ENCODE measurements around the gene TLK1. TPM values are rescaled to one million over a fixed set of nuclear protein-coding genes. Genes with fewer than 3 reads are reported as not detected.

The TLK1 gene
- total RNA-seq, 2 donors from 2014 or later, result 59.5 to 76.3 TPM

DNA sequence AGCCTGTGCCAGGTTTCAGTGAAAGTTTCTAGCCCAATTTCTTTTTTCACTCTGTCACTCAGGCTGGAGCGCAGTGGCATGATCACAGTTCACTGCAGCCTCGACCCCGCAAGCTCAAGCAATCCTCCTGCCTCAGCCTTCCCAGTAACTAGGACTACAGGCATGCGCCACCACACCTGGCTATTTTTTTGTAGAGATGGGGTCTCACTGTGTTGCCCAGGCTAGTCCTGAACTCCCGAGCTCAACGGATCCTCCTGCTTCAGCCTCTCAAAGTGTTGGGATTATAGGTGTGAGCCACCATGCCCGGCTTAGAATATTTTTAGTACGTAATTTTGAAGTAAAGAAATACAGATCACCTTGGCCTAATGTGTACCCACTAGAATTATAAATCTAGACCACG, 144.6 kb downstream of the TLK1 start:
- H3K27ac Mint-ChIP-seq, result no peak overlapping the region
- no peak overlapping the region for H3K4me3 Mint-ChIP-seq
- H3K27me3 Mint-ChIP-seq, result no peaks in the 10 kb centered on the region
- H3K4me1 Mint-ChIP-seq (ENCODE audit: low read depth in 2 of 2), result peaks cover 13 to 17% of the 10 kb centered on the region in 2 donors
- ATAC-seq, result no peak
- H3K9me3 Mint-ChIP-seq, result no peaks in the 10 kb centered on the region
- H3K36me3 Mint-ChIP-seq, result peaks cover 6% of the 10 kb centered on the region
- DNase-seq (ENCODE audit: low spot score), result no peak

DNA sequence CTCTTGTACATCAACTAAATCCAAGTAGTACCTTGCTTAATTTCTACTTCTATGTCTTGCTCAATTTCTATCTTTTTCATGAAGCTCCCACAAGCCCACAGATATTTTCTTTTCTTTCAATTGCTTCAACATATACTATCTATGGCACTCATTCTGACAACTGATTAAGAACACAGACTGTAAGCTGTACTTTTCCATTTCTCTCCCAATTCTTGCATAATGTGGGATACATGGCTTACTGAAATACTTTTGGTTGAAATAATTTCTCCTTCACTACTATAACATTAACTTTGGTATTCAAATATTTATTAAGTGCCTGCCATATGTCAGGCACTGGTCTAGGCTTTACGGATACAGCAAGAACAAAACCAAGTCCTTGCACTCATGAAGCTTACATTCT, 146.8 kb downstream of the TLK1 start:
- Mint-ChIP-seq H3K9me3 (no peaks in the 10 kb centered on the region), H3K27me3 (no peaks in the 10 kb centered on the region), H3K4me3 (no peak overlapping the region), H3K27ac (no peak overlapping the region), H3K4me1 (ENCODE audit: low read depth in 2 of 2) (peaks cover 12 to 18% of the 10 kb centered on the region in 2 donors), H3K36me3 (peaks cover 14% of the 10 kb centered on the region)
- DNase-seq (ENCODE audit: low spot score) (no peak), ATAC-seq (no peak)

DNA sequence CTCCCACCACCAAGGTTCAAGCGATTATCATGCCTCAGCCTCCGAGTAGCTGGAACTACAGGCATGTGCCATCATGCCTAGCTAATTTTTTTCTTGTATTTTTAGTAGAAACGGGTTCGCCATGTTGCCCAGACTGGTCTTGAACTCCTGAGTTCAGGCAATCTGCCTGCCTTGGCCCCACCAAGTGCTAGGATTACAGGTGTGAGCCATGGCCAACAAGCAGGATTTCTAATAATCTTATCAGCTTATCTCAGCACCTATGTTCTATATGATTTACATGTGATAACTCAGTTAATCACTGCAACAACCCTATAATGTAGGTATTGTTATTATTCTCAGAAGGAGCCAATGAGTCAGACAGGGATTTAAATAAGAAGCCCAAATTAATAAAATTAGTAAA, 151.3 kb downstream of the TLK1 start:
- DNase-seq (ENCODE audit: low spot score), result no peak
- Mint-ChIP-seq H3K9me3 (no peaks in the 10 kb centered on the region), H3K4me3 (no peak overlapping the region), H3K27ac (no peak overlapping the region), H3K36me3 (peaks cover 23% of the 10 kb centered on the region), H3K27me3 (no peaks in the 10 kb centered on the region), H3K4me1 (ENCODE audit: low read depth in 2 of 2) (peaks cover 0 to 10% of the 10 kb centered on the region in 2 donors)
- ATAC-seq, result no peak

DNA sequence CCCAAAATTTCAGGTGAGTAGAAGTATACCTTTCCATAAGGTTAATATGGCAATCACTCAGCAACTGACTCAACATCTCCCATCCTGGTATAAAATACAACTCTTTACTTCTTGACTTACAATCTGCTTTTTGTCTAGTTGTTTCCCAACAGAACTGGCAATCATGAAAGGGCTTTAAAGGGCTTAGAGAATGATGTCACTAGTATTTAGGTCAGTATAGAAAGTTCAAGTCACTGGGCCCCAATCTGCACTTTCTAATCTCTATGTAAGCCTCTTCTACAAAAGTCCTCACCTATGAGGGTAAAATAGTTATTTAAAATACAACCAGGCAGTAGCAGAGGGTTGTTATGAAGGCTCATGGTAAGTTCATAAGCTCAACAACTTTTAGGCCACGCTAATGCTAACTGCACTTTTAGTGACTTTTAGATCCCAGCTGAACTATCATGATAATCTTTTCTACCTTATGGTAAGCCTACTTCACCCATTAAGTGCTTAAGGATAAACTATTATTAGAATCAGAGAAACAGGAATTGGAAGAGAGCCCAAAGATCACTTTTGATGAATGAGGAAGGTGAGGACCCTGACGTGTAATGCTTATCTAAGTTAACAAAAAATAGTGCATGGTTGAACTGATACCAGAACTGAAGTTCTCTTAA, 152.0 kb downstream of the TLK1 start:
- no peak for DNase-seq (ENCODE audit: low spot score)
- Mint-ChIP-seq H3K36me3 (peaks cover 23% of the 10 kb centered on the region), H3K9me3 (no peaks in the 10 kb centered on the region), H3K27me3 (no peaks in the 10 kb centered on the region), H3K4me3 (no peak overlapping the region), H3K27ac (no peak overlapping the region), H3K4me1 (ENCODE audit: low read depth in 2 of 2) (peaks cover 0 to 6% of the 10 kb centered on the region in 2 donors)
- no peak for ATAC-seq

DNA sequence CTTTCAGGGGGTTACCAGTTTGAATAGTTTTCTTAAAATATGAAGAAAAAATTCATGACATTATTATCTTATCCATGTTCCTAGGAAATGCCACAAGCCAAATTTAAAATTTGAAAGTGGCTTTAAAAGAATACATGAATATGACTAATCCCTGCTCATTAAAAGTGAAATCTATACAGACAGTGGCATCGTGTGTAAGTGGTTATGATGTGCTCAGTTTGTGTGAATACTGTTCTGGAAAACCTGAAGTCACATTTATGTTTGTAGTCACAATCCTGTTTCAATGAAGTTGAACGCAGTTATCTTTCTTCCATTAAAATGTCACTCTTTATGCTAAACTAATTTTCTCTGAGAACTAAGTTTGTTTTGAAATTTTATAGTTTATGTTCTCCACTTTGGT, 155.9 kb downstream of the TLK1 start:
- ATAC-seq, result no peak
- H3K27ac Mint-ChIP-seq, result no peak overlapping the region

DNA sequence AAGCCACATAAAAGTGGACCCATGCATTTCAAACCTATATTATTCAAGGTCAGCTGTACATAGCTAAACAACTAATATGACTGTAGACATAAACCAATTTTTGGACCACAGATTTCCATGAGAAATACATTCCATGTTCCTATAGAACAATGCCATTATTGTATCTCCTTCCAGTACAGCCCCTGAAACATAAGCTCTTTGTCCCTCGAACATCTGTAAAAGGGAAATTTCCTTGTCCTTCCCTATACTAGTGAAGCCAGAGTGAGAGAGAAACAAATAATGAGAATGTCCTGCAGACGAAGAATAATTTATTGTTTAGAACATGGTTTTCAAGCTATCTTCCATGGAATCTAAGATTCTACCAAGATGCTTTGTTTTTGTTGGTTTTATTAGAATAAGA, 156.3 kb downstream of the TLK1 start:
- no peak for ATAC-seq
- H3K27me3 Mint-ChIP-seq, result no peaks in the 10 kb centered on the region
- H3K36me3 Mint-ChIP-seq, result peaks cover 9% of the 10 kb centered on the region
- no peaks in the 10 kb centered on the region for H3K4me1 Mint-ChIP-seq (ENCODE audit: low read depth in 2 of 2)
- no peak for DNase-seq (ENCODE audit: low spot score)
- H3K27ac Mint-ChIP-seq, result no peak overlapping the region
- H3K4me3 Mint-ChIP-seq, result no peak overlapping the region
- no peaks in the 10 kb centered on the region for H3K9me3 Mint-ChIP-seq

More for the DNA sequence above, 155.9 kb downstream of the TLK1 start:
- Mint-ChIP-seq H3K4me3 (no peak overlapping the region), H3K9me3 (no peaks in the 10 kb centered on the region), H3K36me3 (peaks cover 12% of the 10 kb centered on the region), H3K4me1 (ENCODE audit: low read depth in 2 of 2) (peaks cover 0 to under 1% of the 10 kb centered on the region in 2 donors), H3K27me3 (no peaks in the 10 kb centered on the region)
- DNase-seq (ENCODE audit: low spot score), result no peak

DNA sequence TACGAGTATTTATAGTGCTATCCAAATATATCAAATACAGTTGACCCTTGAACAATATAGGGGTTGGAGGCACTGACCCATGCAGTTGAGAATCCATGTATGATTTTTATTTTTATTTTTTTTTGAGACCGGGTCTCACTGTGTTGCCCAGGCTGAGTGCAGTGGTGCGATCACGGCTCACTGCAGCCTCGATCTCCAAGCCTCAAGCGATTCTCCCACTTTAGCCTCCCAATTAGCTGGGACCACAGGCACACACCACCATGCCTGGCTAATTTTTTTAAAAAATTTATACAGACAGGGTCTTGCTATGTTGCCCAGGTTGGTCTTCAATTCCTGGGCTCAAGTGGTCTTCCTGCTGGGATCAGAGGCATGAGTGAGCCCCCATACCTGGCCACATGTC, 161.0 kb downstream of the TLK1 start:
- ATAC-seq, result no peak
- no peak for DNase-seq (ENCODE audit: low spot score)
- H3K27ac Mint-ChIP-seq, result no peak overlapping the region
- no peaks in the 10 kb centered on the region for H3K4me1 Mint-ChIP-seq (ENCODE audit: low read depth in 2 of 2)
- H3K36me3 Mint-ChIP-seq, result no peaks in the 10 kb centered on the region
- no peaks in the 10 kb centered on the region for H3K9me3 Mint-ChIP-seq
- no peaks in the 10 kb centered on the region for H3K27me3 Mint-ChIP-seq
- H3K4me3 Mint-ChIP-seq, result no peak overlapping the region

DNA sequence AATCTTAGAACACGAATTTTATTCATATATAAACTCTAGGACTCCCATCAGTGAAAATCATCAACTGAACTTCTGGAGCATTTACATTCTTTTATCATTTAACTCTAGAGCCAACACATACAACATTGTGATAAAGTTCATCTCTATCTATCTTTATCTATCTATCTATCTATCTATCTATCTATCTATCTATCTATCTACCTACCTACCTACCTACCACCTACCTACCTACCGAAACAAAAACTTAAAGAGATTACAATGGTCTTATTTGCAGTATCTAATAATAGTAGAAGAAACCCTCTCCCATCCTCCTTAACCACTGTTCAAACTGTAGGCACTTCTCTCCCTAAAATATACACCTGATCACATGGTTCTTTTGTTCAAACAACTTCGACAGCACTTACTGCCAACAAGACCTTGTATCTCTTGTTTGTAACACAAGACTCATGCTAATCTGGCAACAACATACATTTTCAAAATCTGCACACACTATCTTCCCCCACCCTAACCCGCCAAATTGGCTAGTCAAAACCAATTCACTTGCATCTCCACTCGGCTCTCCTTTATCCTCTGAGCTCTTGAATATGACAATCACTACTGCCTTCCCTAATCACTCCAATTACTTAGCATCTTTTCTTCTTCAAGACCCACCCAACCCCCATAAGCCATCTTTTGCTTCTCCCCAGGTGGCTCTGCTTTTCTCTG, 162.6 kb downstream of the TLK1 start:
- Mint-ChIP-seq H3K9me3 (no peaks in the 10 kb centered on the region), H3K36me3 (no peaks in the 10 kb centered on the region), H3K4me1 (ENCODE audit: low read depth in 2 of 2) (no peaks in the 10 kb centered on the region), H3K27ac (no peak overlapping the region), H3K4me3 (no peak overlapping the region), H3K27me3 (no peaks in the 10 kb centered on the region)
- ATAC-seq, result no peak
- no peak for DNase-seq (ENCODE audit: low spot score)

DNA sequence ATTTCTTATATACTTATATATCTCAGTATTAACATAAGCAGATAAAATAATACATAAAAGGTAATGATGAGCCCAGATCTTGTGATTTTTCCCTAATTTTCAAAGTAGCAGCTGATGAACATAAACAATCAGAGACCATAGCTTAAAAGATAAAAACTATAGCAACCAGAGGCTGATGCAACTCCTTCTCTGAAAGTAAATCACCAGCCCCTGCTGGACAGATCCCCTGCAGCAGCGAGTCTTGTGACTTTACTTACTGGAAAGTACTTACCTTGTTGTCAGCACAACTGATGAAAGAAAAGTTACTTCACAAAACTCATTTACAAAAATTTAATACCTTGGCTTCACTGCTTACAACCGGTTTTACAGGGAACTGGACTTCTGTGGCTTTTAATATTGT, 164.4 kb downstream of the TLK1 start:
- DNase-seq (ENCODE audit: low spot score) (no peak), ATAC-seq (no peak)
- Mint-ChIP-seq H3K4me3 (no peak overlapping the region), H3K36me3 (peaks cover 6% of the 10 kb centered on the region), H3K4me1 (ENCODE audit: low read depth in 2 of 2) (no peaks in the 10 kb centered on the region), H3K9me3 (no peaks in the 10 kb centered on the region), H3K27me3 (no peaks in the 10 kb centered on the region), H3K27ac (no peak overlapping the region)

DNA sequence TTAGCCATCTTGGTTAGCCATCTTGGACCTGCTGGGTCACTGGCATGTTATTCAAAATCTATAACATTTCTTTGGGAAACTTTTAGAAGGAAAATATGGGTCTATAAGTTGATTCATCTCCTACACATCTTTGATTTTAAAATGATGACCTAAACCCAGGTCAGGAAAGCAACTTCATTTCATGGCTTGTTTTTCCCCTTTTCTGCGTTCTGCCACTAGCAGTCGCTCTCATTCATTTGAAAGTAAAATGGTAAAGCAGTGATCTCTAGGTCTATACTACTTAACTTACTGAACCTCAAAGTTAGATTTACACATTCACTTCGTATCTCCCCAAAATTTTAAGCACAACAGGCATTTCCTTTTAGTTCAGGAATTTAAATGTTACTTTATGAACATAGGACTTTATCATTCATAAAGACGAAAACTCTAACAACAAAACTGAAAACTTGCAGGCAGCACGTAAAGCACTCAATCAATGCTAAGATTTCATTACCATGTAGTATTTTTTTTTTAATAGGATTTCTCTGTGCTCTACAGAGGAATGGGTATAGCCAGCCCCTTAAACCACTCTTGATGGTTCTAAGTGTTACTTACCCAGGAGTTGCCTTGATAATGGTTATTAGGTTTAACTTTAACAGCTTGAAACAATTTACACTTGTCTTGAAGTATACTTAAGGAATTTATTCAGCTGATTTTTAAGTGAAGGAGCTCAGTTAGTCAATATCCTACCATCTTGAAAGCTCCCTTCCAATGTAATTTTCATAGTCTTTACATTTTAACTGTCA, 169.1 kb downstream of the TLK1 start:
- Mint-ChIP-seq H3K4me1 (ENCODE audit: low read depth in 2 of 2) (no peaks in the 10 kb centered on the region), H3K27me3 (no peaks in the 10 kb centered on the region), H3K27ac (no peak overlapping the region), H3K36me3 (peaks cover 11% of the 10 kb centered on the region), H3K9me3 (no peaks in the 10 kb centered on the region), H3K4me3 (no peak overlapping the region)
- ATAC-seq (no peak), DNase-seq (ENCODE audit: low spot score) (no peak)

DNA sequence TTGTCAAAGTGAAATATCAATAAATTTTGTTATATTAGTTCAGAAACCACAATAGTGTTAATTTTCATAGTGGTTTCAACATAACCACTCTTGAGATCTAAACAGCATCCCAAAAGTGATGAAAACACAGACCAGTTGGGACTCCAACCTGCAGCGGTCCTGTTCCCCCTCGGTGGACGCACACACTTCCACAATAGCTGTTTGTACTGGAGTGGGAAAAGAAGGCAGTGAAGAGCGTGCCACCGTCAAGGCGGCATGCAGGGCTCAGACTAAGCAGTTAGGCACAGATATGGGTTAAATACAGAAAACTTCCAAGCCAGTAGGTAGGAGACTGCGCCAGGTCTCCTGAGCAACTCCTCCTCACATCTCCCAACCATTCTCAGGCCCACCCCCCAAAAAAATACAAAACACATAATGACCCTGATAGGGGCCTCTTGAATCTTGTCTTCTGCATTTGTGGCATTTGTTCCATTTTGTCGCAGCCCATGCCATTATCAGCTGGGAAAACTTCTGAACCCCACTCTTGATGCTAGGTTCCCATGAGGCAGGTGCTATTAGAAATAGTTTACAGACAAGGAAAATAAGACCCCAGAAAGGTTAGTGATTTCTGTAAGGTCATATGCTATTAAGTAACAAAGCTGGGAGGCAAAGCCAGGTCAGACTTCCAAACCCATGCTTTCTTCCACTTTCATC, 174.0 kb downstream of the TLK1 start:
- no peak overlapping the region for H3K4me3 Mint-ChIP-seq
- H3K9me3 Mint-ChIP-seq, result no peaks in the 10 kb centered on the region
- H3K27ac Mint-ChIP-seq, result no peak overlapping the region
- DNase-seq (ENCODE audit: low spot score) (no peak), ATAC-seq (no peak)
- H3K27me3 Mint-ChIP-seq, result peaks cover 0 to 2% of the 10 kb centered on the region in 2 donors
- peaks cover 9% of the 10 kb centered on the region for H3K36me3 Mint-ChIP-seq
- H3K4me1 Mint-ChIP-seq (ENCODE audit: low read depth in 2 of 2), result peaks cover 0 to 3% of the 10 kb centered on the region in 2 donors

DNA sequence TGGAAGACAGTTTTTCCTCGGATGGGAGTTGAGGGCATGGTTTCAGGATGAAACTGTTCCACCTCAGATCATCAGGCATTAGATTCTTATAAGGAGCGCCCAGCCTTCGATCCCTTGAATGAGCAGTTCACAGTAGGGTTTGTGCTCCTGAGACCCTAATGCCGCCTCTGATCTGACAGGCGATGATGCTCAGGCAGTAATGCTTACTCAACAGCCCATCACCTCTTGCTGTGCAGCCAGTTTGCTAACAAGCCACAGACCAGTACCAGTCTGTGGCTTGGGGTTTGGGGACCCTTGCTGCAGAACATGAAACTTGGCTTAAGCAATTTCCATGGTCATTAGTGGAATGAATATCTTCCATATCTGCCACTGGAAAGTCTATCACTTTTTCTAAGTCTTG, 175.3 kb downstream of the TLK1 start:
- ATAC-seq, result no peak
- H3K27ac Mint-ChIP-seq, result no peak overlapping the region

DNA sequence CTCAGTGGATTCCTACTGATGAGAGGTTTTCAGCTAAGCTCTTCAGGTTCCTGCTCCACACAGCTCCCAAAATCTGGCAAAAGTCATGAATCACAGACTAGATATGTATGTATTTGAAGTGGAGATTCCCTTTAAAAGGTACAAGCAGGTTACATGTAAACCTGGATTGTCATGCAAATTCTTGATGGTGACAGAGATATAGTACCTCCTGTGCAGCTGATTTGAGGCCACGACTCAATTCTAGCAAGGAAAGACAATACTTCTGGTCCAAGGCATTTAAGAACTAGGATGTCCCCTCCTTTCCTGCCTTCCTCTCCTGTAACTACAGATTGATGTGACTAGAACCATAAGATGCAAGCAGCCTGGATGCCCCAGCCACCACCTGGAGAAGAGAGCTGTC, 176.6 kb downstream of the TLK1 start:
- Mint-ChIP-seq H3K4me1 (ENCODE audit: low read depth in 2 of 2) (peaks cover 0 to 3% of the 10 kb centered on the region in 2 donors), H3K9me3 (no peaks in the 10 kb centered on the region), H3K27ac (no peak overlapping the region), H3K27me3 (peaks cover 10 to 12% of the 10 kb centered on the region in 2 donors), H3K4me3 (no peak overlapping the region), H3K36me3 (no peaks in the 10 kb centered on the region)
- ATAC-seq, result no peak
- no peak for DNase-seq (ENCODE audit: low spot score)

More for the DNA sequence above, 175.3 kb downstream of the TLK1 start:
- peaks cover 0 to 3% of the 10 kb centered on the region in 2 donors for H3K4me1 Mint-ChIP-seq (ENCODE audit: low read depth in 2 of 2)
- peaks cover 0 to 6% of the 10 kb centered on the region in 2 donors for H3K27me3 Mint-ChIP-seq
- H3K36me3 Mint-ChIP-seq, result no peaks in the 10 kb centered on the region
- no peaks in the 10 kb centered on the region for H3K9me3 Mint-ChIP-seq
- DNase-seq (ENCODE audit: low spot score), result no peak
- H3K4me3 Mint-ChIP-seq, result no peak overlapping the region

DNA sequence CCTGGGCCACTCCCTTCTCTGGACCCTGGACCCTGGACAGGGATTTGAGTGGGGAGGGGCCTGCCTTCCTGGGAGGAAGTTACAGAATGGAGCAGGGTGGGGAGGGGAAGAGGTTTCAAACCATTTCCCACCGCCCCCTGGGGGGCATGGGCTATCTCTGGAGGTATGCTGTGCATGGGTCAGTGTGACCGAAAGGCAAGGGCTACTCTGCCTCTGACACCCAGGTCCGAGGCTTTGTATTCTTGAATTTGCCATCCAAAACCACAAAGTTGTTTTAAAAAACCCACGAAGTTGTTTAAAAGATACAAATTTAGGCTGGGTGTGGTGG, 184.8 kb downstream of the TLK1 start:
- H3K4me1 Mint-ChIP-seq (ENCODE audit: low read depth in 2 of 2), result peaks cover 10 to 14% of the 10 kb centered on the region in 2 donors
- H3K9me3 Mint-ChIP-seq, result no peaks in the 10 kb centered on the region
- H3K27me3 Mint-ChIP-seq, result peaks cover 14 to 15% of the 10 kb centered on the region in 2 donors
- H3K36me3 Mint-ChIP-seq, result no peaks in the 10 kb centered on the region
- ATAC-seq, result no peak
- DNase-seq (ENCODE audit: low spot score), result no peak
- H3K4me3 Mint-ChIP-seq, result no peak overlapping the region
- H3K27ac Mint-ChIP-seq, result no peak overlapping the region

Measured in natural killer cell treated with Interleukin-12 subunit alpha and Interleukin-12 subunit beta and Interleukin-15 and Interleukin-18, amount 100 ng/mL, for 72 hours (primary cell).